ENCODE data around the gene PUM1. TPM values are rescaled to one million over a fixed set of nuclear protein-coding genes. Genes with fewer than 3 reads are reported as not detected.
"Not testable (repeated sequence)": the region's sequence is repeated elsewhere in the genome, so short reads cannot be mapped to it uniquely, and the experiment has no call there.

Gene PUM1
- total RNA-seq, 1 donor from 2014 or later = 188 TPM

- no peaks in the 10 kb centered on the region for H3K4me1 Mint-ChIP-seq (ENCODE audit: low read depth, unreplicated experiment)
- no peak overlapping the region for H3K27ac Mint-ChIP-seq (ENCODE audit: unreplicated experiment)
- peaks cover 3% of the 10 kb centered on the region for H3K27me3 Mint-ChIP-seq (ENCODE audit: unreplicated experiment)
- H3K9me3 Mint-ChIP-seq (ENCODE audit: unreplicated experiment) = peaks cover 3% of the 10 kb centered on the region
- TF ChIP-seq, protein P1, sequence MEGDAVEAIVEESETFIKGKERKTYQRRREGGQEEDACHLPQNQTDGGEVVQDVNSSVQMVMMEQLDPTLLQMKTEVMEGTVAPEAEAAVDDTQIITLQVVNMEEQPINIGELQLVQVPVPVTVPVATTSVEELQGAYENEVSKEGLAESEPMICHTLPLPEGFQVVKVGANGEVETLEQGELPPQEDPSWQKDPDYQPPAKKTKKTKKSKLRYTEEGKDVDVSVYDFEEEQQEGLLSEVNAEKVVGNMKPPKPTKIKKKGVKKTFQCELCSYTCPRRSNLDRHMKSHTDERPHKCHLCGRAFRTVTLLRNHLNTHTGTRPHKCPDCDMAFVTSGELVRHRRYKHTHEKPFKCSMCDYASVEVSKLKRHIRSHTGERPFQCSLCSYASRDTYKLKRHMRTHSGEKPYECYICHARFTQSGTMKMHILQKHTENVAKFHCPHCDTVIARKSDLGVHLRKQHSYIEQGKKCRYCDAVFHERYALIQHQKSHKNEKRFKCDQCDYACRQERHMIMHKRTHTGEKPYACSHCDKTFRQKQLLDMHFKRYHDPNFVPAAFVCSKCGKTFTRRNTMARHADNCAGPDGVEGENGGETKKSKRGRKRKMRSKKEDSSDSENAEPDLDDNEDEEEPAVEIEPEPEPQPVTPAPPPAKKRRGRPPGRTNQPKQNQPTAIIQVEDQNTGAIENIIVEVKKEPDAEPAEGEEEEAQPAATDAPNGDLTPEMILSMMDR (IDR thresholded peaks at IDR 0.05; ENCODE audit: partially characterized antibody, unreplicated experiment) = no peak
- no peak for DNase-seq
- no peak overlapping the region for H3K4me3 Mint-ChIP-seq (ENCODE audit: unreplicated experiment)
- H3K36me3 Mint-ChIP-seq (ENCODE audit: unreplicated experiment) = peaks cover 8% of the 10 kb centered on the region
These were observed 115.5 kb downstream of the PUM1 start for GRCh38 chr1:30950053-30950452.

DNA sequence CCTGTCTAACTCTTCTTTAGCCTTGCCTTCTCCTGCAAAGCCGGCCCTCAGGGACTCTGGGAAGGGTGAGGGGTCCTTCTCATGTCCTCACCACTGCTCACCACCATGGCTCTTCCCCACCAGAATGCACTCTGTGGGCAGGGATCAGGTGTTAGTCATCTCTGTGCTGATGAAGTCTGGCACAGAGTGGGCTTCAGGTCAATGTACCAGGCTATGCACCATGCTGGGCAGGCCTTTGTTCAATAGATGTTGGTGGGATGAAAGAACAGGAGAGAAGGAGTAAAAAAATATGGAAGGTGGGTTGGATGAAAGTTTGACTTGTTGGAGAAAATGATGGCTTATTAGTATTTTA, 116.1 kb downstream of the PUM1 start:
- not testable (repeated sequence) for H3K27ac Mint-ChIP-seq (ENCODE audit: unreplicated experiment); H3K4me3 Mint-ChIP-seq (ENCODE audit: unreplicated experiment); H3K27me3 Mint-ChIP-seq (ENCODE audit: unreplicated experiment); DNase-seq; H3K4me1 Mint-ChIP-seq (ENCODE audit: low read depth, unreplicated experiment); H3K36me3 Mint-ChIP-seq (ENCODE audit: unreplicated experiment); H3K9me3 Mint-ChIP-seq (ENCODE audit: unreplicated experiment)

DNA sequence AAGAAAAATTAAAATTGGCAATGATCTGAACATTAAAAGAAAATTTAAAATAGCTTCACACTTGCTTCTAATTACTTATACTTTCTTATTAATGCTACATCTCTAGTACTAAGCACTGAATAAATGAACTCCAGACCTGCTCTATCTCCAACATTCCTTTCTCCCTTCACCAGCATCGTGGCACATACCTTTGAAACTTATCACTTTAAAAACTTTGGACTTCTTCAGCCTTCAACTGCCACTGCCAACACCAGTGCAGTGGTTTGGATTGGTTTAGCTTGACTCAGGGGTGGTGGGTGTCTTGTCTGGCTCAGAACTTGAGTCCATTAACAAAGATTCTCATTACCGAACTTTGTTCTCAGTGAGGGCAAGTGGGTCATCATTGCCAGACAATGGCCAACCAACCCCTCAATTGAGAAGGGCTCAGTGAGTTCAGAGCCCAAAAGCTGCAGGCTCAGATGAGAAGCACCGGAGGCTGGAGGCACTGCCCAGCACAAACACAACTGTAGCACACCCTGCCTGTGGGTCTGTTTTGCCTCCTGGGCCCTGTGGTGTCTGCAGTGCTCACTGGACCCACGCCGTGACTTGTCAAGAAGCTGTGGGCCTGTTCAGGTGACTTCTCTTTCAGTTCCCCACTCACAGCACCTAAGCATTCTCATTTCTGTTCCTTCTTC, 116.6 kb downstream of the PUM1 start:
- not testable (repeated sequence) for DNase-seq; H3K4me3 Mint-ChIP-seq (ENCODE audit: unreplicated experiment); H3K27me3 Mint-ChIP-seq (ENCODE audit: unreplicated experiment); H3K9me3 Mint-ChIP-seq (ENCODE audit: unreplicated experiment); H3K36me3 Mint-ChIP-seq (ENCODE audit: unreplicated experiment); H3K27ac Mint-ChIP-seq (ENCODE audit: unreplicated experiment); H3K4me1 Mint-ChIP-seq (ENCODE audit: low read depth, unreplicated experiment)

GRCh38 chr1:30948278-30948677, 117.2 kb downstream of the PUM1 start:
- DNase-seq = no peak
- peaks cover 9% of the 10 kb centered on the region for H3K9me3 Mint-ChIP-seq (ENCODE audit: unreplicated experiment)
- TF ChIP-seq, protein P1 (IDR thresholded peaks at IDR 0.05; ENCODE audit: partially characterized antibody, unreplicated experiment) = no peak
- no peak overlapping the region for H3K4me3 Mint-ChIP-seq (ENCODE audit: unreplicated experiment)
- peaks cover 15% of the 10 kb centered on the region for H3K36me3 Mint-ChIP-seq (ENCODE audit: unreplicated experiment)
- peaks cover 3% of the 10 kb centered on the region for H3K27me3 Mint-ChIP-seq (ENCODE audit: unreplicated experiment)
- no peak overlapping the region for H3K27ac Mint-ChIP-seq (ENCODE audit: unreplicated experiment)
- no peaks in the 10 kb centered on the region for H3K4me1 Mint-ChIP-seq (ENCODE audit: low read depth, unreplicated experiment)

DNA sequence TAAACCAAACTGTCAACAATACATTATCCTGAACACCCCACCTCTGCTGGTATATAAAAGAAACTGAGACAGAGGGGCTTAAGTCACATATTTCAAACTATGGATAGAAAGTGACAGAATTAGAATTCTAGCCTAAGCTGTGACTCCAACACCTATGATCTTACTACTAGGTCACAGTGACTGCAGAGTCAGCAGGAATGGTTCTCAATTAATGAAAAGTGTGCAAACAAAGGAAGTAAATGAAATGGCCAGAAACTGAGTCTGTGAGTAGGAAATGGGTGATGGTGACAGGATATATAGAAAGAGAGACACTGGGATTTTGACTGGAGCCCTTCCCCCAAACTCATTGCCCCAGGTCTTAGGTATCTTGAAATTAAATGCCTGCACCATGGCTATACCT, 118.3 kb downstream of the PUM1 start:
- peaks cover 15% of the 10 kb centered on the region for H3K36me3 Mint-ChIP-seq (ENCODE audit: unreplicated experiment)
- H3K4me1 Mint-ChIP-seq (ENCODE audit: low read depth, unreplicated experiment) = no peaks in the 10 kb centered on the region
- DNase-seq = no peak
- peaks cover 14% of the 10 kb centered on the region for H3K9me3 Mint-ChIP-seq (ENCODE audit: unreplicated experiment)
- TF ChIP-seq, protein P1 (IDR thresholded peaks at IDR 0.05; ENCODE audit: partially characterized antibody, unreplicated experiment) = no peak
- H3K27me3 Mint-ChIP-seq (ENCODE audit: unreplicated experiment) = peaks cover 3% of the 10 kb centered on the region
- H3K27ac Mint-ChIP-seq (ENCODE audit: unreplicated experiment) = no peak overlapping the region
- no peak overlapping the region for H3K4me3 Mint-ChIP-seq (ENCODE audit: unreplicated experiment)

DNA sequence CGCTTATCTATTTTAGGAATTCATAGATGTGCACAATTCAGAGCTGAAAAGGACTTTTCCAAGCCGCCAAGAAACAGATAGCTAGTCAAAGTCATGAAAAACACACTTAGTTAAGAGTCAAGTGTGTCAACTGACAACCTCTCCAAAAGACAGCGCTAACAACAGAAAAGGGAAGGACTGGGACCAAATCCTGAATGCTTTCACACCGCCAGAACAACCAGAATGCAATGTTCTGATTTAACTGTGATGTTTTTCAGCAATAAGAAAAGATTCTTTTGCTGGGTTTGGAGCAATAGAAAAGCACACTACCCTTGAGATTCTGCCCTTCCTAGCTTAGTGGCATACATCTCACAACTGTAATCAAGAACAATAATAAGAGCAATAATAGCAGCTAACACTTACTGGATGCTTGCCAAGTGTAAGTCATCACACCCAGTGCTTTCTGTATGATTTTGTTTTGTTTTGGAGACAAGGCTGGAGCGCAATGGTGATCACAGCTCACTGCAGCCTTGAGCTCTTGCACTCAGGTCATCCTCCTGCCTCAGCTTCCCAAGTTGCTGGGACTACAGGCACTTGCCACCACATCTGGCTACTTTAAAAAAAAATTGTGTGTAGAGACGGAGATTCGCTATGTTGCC, 123.1 kb downstream of the PUM1 start:
- TF ChIP-seq, protein P1 (IDR thresholded peaks at IDR 0.05; ENCODE audit: partially characterized antibody, unreplicated experiment) = no peak
- Mint-ChIP-seq H3K4me3 (ENCODE audit: unreplicated experiment) (no peak overlapping the region), H3K9me3 (ENCODE audit: unreplicated experiment) (peaks cover 14% of the 10 kb centered on the region), H3K4me1 (ENCODE audit: low read depth, unreplicated experiment) (no peaks in the 10 kb centered on the region), H3K27ac (ENCODE audit: unreplicated experiment) (no peak overlapping the region), H3K36me3 (ENCODE audit: unreplicated experiment) (peaks cover 7% of the 10 kb centered on the region), H3K27me3 (ENCODE audit: unreplicated experiment) (no peaks in the 10 kb centered on the region)
- DNase-seq = no peak
